ENCODE data around the gene GALNTL6.
"Not testable (repeated sequence)": the region's sequence is repeated elsewhere in the genome, so short reads cannot be mapped to it uniquely, and the experiment has no call there.

GALNTL6 gene

DNA sequence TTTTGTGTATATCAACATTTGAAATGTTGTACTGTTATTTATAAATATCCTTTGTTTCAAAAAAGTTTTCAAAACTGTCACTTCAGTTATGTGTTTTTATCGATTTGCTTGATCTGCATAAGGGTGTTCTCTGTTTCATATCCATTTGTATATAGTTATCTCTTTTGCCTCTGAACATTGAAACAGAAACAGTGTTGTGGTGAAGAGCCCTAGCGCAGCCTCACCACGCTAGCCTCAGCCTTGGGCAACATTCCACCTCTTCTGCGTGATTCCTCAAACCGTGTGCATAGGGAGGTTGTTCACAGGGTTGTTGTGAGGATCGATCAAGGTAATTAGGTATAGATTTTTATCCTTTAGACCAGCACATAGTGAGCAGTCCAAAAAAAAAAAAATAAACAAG, 1068.4 kb downstream of the GALNTL6 start:
- TF ChIP-seq, protein P1, sequence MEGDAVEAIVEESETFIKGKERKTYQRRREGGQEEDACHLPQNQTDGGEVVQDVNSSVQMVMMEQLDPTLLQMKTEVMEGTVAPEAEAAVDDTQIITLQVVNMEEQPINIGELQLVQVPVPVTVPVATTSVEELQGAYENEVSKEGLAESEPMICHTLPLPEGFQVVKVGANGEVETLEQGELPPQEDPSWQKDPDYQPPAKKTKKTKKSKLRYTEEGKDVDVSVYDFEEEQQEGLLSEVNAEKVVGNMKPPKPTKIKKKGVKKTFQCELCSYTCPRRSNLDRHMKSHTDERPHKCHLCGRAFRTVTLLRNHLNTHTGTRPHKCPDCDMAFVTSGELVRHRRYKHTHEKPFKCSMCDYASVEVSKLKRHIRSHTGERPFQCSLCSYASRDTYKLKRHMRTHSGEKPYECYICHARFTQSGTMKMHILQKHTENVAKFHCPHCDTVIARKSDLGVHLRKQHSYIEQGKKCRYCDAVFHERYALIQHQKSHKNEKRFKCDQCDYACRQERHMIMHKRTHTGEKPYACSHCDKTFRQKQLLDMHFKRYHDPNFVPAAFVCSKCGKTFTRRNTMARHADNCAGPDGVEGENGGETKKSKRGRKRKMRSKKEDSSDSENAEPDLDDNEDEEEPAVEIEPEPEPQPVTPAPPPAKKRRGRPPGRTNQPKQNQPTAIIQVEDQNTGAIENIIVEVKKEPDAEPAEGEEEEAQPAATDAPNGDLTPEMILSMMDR (conservative IDR thresholded peaks at IDR 0.05; ENCODE audit: low read length), result no peak
- no peak for TF ChIP-seq EZH2phosphoT487 (IDR thresholded peaks at IDR 0.05; ENCODE audit: borderline replicate concordance)
- no peaks in the 10 kb centered on the region for H3K36me3 ChIP-seq (ENCODE audit: insufficient read depth, low read length)
- no peak overlapping the region for H3K4me2 ChIP-seq (ENCODE audit: low read depth, low read length, poor library complexity, severe bottlenecking)
- H3K79me2 ChIP-seq (ENCODE audit: insufficient read depth, low read length), result no peaks in the 10 kb centered on the region
- H3K4me1 ChIP-seq (ENCODE audit: insufficient read depth, low read length, poor library complexity, severe bottlenecking), result no peaks in the 10 kb centered on the region
- H3K9me3 ChIP-seq (ENCODE audit: insufficient read depth, low read depth, low read length), result no peaks in the 10 kb centered on the region
- H2AFZ ChIP-seq (ENCODE audit: low read length), result no peak overlapping the region
- H3F3A ChIP-seq (ENCODE audit: low read depth), result no peaks in the 10 kb centered on the region
- H3K9me2 ChIP-seq (replicated peaks; ENCODE audit: low read depth, low read length), result no peaks in the 10 kb centered on the region
- H4K20me1 ChIP-seq (ENCODE audit: insufficient read depth, low read length, poor library complexity, severe bottlenecking), result no peaks in the 10 kb centered on the region
- no peak overlapping the region for H3K4me3 ChIP-seq (ENCODE audit: low read length, poor library complexity, severe bottlenecking)
- no peaks in the 10 kb centered on the region for H3K27me3 ChIP-seq (ENCODE audit: insufficient read depth, low read length, poor library complexity, severe bottlenecking)
- H3K9ac ChIP-seq (ENCODE audit: low read depth, low read length, poor library complexity, severe bottlenecking), result no peak overlapping the region

DNA sequence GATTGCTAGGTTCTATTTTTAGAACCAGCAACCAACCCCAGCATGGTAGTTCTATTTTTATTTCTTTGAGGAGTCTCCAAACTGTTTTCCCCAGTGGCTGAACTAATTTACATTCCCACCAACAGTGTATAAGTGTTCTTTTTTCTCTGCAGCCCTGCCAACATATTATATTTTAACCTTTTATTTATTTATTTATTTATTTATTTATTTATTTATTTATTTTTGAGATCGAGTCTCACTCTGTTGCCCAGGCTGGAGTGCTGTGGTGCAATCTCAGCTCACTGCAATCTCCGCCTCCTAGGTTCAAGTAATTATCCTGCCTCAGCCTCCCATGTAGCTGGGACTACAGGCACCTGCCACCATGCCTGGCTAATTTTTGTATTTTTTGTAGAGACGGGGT, 1074.2 kb downstream of the GALNTL6 start:
- not testable (repeated sequence) for H3K9me3 ChIP-seq (ENCODE audit: insufficient read depth, low read depth, low read length); H3K9me2 ChIP-seq (replicated peaks; ENCODE audit: low read depth, low read length); H3K36me3 ChIP-seq (ENCODE audit: insufficient read depth, low read length); H3K9ac ChIP-seq (ENCODE audit: low read depth, low read length, poor library complexity, severe bottlenecking); H2AFZ ChIP-seq (ENCODE audit: low read length); H3K79me2 ChIP-seq (ENCODE audit: insufficient read depth, low read length); H3K27me3 ChIP-seq (ENCODE audit: insufficient read depth, low read length, poor library complexity, severe bottlenecking); H3K4me2 ChIP-seq (ENCODE audit: low read depth, low read length, poor library complexity, severe bottlenecking); H3K4me3 ChIP-seq (ENCODE audit: low read length, poor library complexity, severe bottlenecking); H4K20me1 ChIP-seq (ENCODE audit: insufficient read depth, low read length, poor library complexity, severe bottlenecking); H3F3A ChIP-seq (ENCODE audit: low read depth); H3K4me1 ChIP-seq (ENCODE audit: insufficient read depth, low read length, poor library complexity, severe bottlenecking)

DNA sequence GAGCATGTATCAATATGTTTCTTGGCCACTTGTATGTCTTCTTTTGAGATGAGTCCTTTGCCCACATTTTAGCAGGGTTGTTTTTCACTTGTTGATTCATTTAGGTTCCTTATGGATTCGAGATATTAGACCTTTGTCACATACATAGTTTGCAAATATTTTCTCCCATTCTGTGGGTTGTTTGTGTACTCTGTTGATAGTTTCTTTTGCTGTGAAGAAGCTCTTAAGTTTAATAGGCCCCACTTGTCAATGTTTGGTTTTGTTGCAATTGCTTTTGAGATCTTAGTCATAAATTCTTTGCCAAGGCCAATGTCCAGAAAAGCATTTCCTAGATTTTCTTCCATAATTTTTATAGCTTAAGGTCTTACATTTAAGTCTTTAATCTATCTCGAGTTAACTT, 1074.8 kb downstream of the GALNTL6 start:
- Histone ChIP-seq H4K20me1 (ENCODE audit: insufficient read depth, low read length, poor library complexity, severe bottlenecking) (no peaks in the 10 kb centered on the region), H3K79me2 (ENCODE audit: insufficient read depth, low read length) (no peaks in the 10 kb centered on the region), H3K36me3 (ENCODE audit: insufficient read depth, low read length) (no peaks in the 10 kb centered on the region), H3K9ac (ENCODE audit: low read depth, low read length, poor library complexity, severe bottlenecking) (no peak overlapping the region), H3K4me2 (ENCODE audit: low read depth, low read length, poor library complexity, severe bottlenecking) (no peak overlapping the region), H3K27me3 (ENCODE audit: insufficient read depth, low read length, poor library complexity, severe bottlenecking) (no peaks in the 10 kb centered on the region), H3K4me1 (ENCODE audit: insufficient read depth, low read length, poor library complexity, severe bottlenecking) (no peaks in the 10 kb centered on the region), H3F3A (ENCODE audit: low read depth) (no peaks in the 10 kb centered on the region), H3K9me2 (replicated peaks; ENCODE audit: low read depth, low read length) (no peaks in the 10 kb centered on the region), H3K4me3 (ENCODE audit: low read length, poor library complexity, severe bottlenecking) (no peak overlapping the region), H2AFZ (ENCODE audit: low read length) (no peak overlapping the region), H3K9me3 (ENCODE audit: insufficient read depth, low read depth, low read length) (no peaks in the 10 kb centered on the region)
- TF ChIP-seq, protein P1 (conservative IDR thresholded peaks at IDR 0.05; ENCODE audit: low read length), result no peak
- TF ChIP-seq EZH2phosphoT487 (IDR thresholded peaks at IDR 0.05; ENCODE audit: borderline replicate concordance), result no peak

DNA sequence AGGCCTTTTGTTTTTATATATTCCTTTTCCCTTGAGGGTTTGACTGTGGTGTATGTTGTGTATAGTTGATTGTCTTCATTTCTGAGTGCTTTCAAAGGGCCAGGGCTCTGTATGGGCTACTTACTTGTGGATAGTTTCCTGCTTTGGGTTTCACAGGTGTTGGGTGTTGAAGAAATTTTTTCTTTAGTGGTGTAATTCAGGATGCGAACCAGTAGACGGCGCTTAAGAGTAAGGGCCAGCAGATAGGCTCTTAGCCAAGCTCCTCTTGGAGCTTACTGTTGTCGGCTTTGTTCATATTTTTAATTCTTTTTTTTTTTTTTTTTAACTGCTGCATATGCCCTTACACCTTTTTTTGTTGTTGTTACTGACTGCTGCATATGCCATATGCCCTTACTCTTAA, 1079.1 kb downstream of the GALNTL6 start:
- no peaks in the 10 kb centered on the region for H3K27me3 ChIP-seq (ENCODE audit: insufficient read depth, low read length, poor library complexity, severe bottlenecking)
- no peak overlapping the region for H3K4me3 ChIP-seq (ENCODE audit: low read length, poor library complexity, severe bottlenecking)
- H3K36me3 ChIP-seq (ENCODE audit: insufficient read depth, low read length), result no peaks in the 10 kb centered on the region
- no peaks in the 10 kb centered on the region for H3K9me2 ChIP-seq (replicated peaks; ENCODE audit: low read depth, low read length)
- H3K79me2 ChIP-seq (ENCODE audit: insufficient read depth, low read length), result no peaks in the 10 kb centered on the region
- H2AFZ ChIP-seq (ENCODE audit: low read length), result no peak overlapping the region
- H3K9ac ChIP-seq (ENCODE audit: low read depth, low read length, poor library complexity, severe bottlenecking), result no peak overlapping the region
- H4K20me1 ChIP-seq (ENCODE audit: insufficient read depth, low read length, poor library complexity, severe bottlenecking), result no peaks in the 10 kb centered on the region
- TF ChIP-seq, protein P1 (conservative IDR thresholded peaks at IDR 0.05; ENCODE audit: low read length), result peak; percentile 72
- TF ChIP-seq EZH2phosphoT487 (IDR thresholded peaks at IDR 0.05; ENCODE audit: borderline replicate concordance), result no peak
- no peaks in the 10 kb centered on the region for H3F3A ChIP-seq (ENCODE audit: low read depth)
- no peaks in the 10 kb centered on the region for H3K4me1 ChIP-seq (ENCODE audit: insufficient read depth, low read length, poor library complexity, severe bottlenecking)
- H3K9me3 ChIP-seq (ENCODE audit: insufficient read depth, low read depth, low read length), result no peaks in the 10 kb centered on the region
- no peak overlapping the region for H3K4me2 ChIP-seq (ENCODE audit: low read depth, low read length, poor library complexity, severe bottlenecking)
